HepG2 (cell line): ENCODE data around the gene TUBB3. TPM values are rescaled to one million over a fixed set of nuclear protein-coding genes. Genes with fewer than 3 reads are reported as not detected.
A peak's percentile ranks its signal among the peaks of the same experiment; 100 is the strongest.

Experiments
- CEBPG ChIP-seq: IDR thresholded peaks from 2 replicates; pipeline ENCODE4 v1.6.1; 2016
- EHMT2 ChIP-seq: fragments of 200-600 bp; sonication (generic); IDR thresholded peaks from 2 replicates; pipeline ENCODE4 v1.7.0; 2017; ENCODE audit warnings: antibody characterized with exemption, low read depth, low read length, borderline replicate concordance
- FOXJ3 ChIP-seq: sonication (generic); formaldehyde crosslinking; IDR thresholded peaks from 2 replicates; pipeline ENCODE4 v1.4.0; 2020; ENCODE audit warnings: missing genetic modification reagents, mild to moderate bottlenecking, borderline replicate concordance
- IKZF4 ChIP-seq: sonication (generic); formaldehyde crosslinking; IDR thresholded peaks from 2 replicates; pipeline ENCODE4 v1.5.1; 2020; ENCODE audit warnings: borderline replicate concordance, mild to moderate bottlenecking, low read depth, missing genetic modification reagents; ENCODE audit errors: not compliant biosample characterization
- MTF1 ChIP-seq: sonication (generic); formaldehyde crosslinking; IDR thresholded peaks from 2 replicates; pipeline ENCODE4 v1.5.0; 2020; ENCODE audit warnings: missing genetic modification reagents
- PRPF4 ChIP-seq: fragments of 200-400 bp; formaldehyde crosslinking; IDR thresholded peaks from 2 replicates; pipeline ENCODE4 v1.6.1; 2016; ENCODE audit warnings: low read length, low read depth; ENCODE audit not compliant: poor library complexity, severe bottlenecking
- RNF2 ChIP-seq: fragments of 450-650 bp; conservative IDR thresholded peaks from 2 replicates; pipeline ENCODE4 v1.6.1; 2016; ENCODE audit warnings: low read depth
- RNF219 ChIP-seq: sonication (generic); formaldehyde crosslinking; IDR thresholded peaks from 2 replicates; pipeline ENCODE4 v1.5.0; 2020; ENCODE audit warnings: mild to moderate bottlenecking, missing genetic modification reagents
- SIN3B ChIP-seq: fragments of 150-350 bp; IDR thresholded peaks from 2 replicates; pipeline ENCODE4 v1.6.1; 2014; ENCODE audit warnings: low read length
- SMAD9 ChIP-seq: sonication (generic); formaldehyde crosslinking; IDR thresholded peaks from 2 replicates; pipeline ENCODE4 v1.5.1; 2020; ENCODE audit warnings: mild to moderate bottlenecking, missing genetic modification reagents
- SPEN ChIP-seq: sonication (generic); formaldehyde crosslinking; IDR thresholded peaks from 2 replicates; pipeline ENCODE4 v1.5.1; 2020; ENCODE audit warnings: low read depth, mild to moderate bottlenecking, missing genetic modification reagents
- STAT6 ChIP-seq: sonication (generic); formaldehyde crosslinking; IDR thresholded peaks from 2 replicates; pipeline ENCODE4 v1.4.0; 2020; ENCODE audit warnings: missing genetic modification reagents, mild to moderate bottlenecking, borderline replicate concordance
- ZFP1 ChIP-seq: IDR thresholded peaks from 2 replicates; pipeline ENCODE4 v1.6.1; 2016
- ZFP62 ChIP-seq: sonication (generic); formaldehyde crosslinking; IDR thresholded peaks from 2 replicates; pipeline ENCODE4 v1.4.0; 2020; ENCODE audit warnings: missing genetic modification reagents
- ZNF12 ChIP-seq: sonication (generic); formaldehyde crosslinking; IDR thresholded peaks from 2 replicates; pipeline ENCODE4 v1.5.0; 2020; ENCODE audit warnings: missing genetic modification reagents
- ZNF343 ChIP-seq: sonication (generic); formaldehyde crosslinking; IDR thresholded peaks from 2 replicates; pipeline ENCODE4 v1.4.0; 2020; ENCODE audit warnings: mild to moderate bottlenecking, missing genetic modification reagents
- ZNF547 ChIP-seq: sonication (generic); formaldehyde crosslinking; IDR thresholded peaks from 2 replicates; pipeline ENCODE4 v1.5.1; 2020; ENCODE audit warnings: mild to moderate bottlenecking, missing genetic modification reagents
- ZNF576 ChIP-seq: sonication (generic); formaldehyde crosslinking; IDR thresholded peaks from 2 replicates; pipeline ENCODE4 v1.4.0; 2020; ENCODE audit warnings: mild to moderate bottlenecking, missing genetic modification reagents
- ZNF644 ChIP-seq: IDR thresholded peaks from 2 replicates; pipeline ENCODE4 v1.6.1; 2016; ENCODE audit warnings: low read depth
- ZNF720 ChIP-seq: sonication (generic); formaldehyde crosslinking; IDR thresholded peaks from 2 replicates; pipeline ENCODE4 v1.4.0; 2020; ENCODE audit warnings: missing genetic modification reagents
- ZNF746 ChIP-seq: sonication (generic); formaldehyde crosslinking; IDR thresholded peaks from 2 replicates; pipeline ENCODE4 v1.8.0; 2022; ENCODE audit warnings: mild to moderate bottlenecking, missing genetic modification reagents
- ZSCAN25 ChIP-seq: sonication (generic); formaldehyde crosslinking; IDR thresholded peaks from 2 replicates; pipeline ENCODE4 v1.8.0; 2022; ENCODE audit warnings: mild to moderate bottlenecking, missing genetic modification reagents
- polyA plus RNA-seq, 8 experiments: library from polyadenylated mRNA; depleted of rRNA in 3 of 8; stranded (reverse) in 7 of 8; unstranded in 1 of 8; fragments of >200 nt; fragmentation: Illumina TruSeq in 4 of 8; extraction: Trizol in 4 of 8; gene quantifications; 2 replicates each; pipeline versions ENCODE4 v1.2.1 to v1.2.3, GENCODE V29; 2011 to 2016; ENCODE audit warnings: low read depth in 4 of 8, missing spikeins in 1 of 8, mixed read lengths in 1 of 8; ENCODE audit not compliant: insufficient read depth in 1 of 8
- total RNA-seq, 5 experiments: library from RNA; depleted of rRNA; stranded (reverse); fragments of >200 nt; fragmentation: Illumina TruSeq; extraction: Trizol; gene quantifications; 2 replicates each; pipeline ENCODE4 v1.2.3, GENCODE V29; 2016; ENCODE audit warnings: low read depth in 1 of 5
- TF ChIP-seq, protein P1 (sequence below): sonication (generic); formaldehyde crosslinking; IDR thresholded peaks from 2 replicates; pipeline ENCODE4 v1.5.0; 2020; ENCODE audit warnings: mild to moderate bottlenecking, low read depth, missing genetic modification reagents, borderline replicate concordance
- TF ChIP-seq, protein P2 (sequence below): sonication (generic); formaldehyde crosslinking; IDR thresholded peaks from 2 replicates; pipeline ENCODE4 v1.5.0; 2020; ENCODE audit warnings: missing genetic modification reagents
- TF ChIP-seq, protein P3 (sequence below): IDR thresholded peaks from 2 replicates; pipeline ENCODE4 v1.6.1; 2016; ENCODE audit warnings: missing genetic modification reagents, missing compliant biosample characterization

The TUBB3 gene
- total and polyA plus RNA-seq, 2 of the 13 experiments (the other 11 are each of a cell fraction or from before 2014, with no cell fraction given): 110 to 185 TPM

DNA sequence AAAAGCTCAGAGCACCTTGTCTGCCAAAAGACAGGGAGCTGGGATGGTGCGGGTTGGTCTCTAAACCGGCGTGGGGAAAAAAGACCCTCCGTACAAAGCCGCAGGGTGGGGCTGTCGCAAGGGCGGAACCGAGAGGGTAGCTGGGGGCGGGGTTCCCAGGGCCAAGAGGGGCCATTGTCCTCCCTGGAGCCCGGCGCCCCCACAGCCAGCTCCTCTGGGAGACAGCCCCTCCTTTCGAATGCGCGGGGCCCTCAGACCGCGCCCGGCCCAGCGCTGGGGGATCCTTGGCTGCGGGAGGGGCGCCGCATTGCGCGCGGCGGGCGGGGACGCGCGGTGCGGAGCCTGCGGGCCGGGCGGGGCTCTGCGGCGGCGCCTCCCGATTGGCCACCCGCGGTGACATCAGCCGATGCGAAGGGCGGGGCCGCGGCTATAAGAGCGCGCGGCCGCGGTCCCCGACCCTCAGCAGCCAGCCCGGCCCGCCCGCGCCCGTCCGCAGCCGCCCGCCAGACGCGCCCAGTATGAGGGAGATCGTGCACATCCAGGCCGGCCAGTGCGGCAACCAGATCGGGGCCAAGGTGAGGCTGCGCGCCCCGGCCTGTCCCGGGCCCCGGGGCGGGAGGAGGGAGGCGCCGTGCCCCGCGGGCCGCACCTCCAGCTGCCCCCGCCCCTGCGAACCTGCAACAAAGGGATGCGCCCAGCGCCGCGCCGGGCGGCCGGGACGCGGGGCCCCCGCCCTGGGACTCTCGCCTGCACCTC, at the start of gene TUBB3 (continued):
- TF ChIP-seq MTF1 (CRISPR knock-in tag) (peak; percentile 36; the same call in 1 of the 2 replicates), ZNF343 (CRISPR knock-in tag) (no peak), RNF219 (CRISPR knock-in tag) (0 out of 2 replicates have a peak, but pooled peaks have one; percentile 11), ZFP1 (CRISPR knock-in tag) (0 out of 2 replicates have a peak, but pooled peaks have one; percentile 2), CEBPG (CRISPR knock-in tag) (no peak), ZNF12 (CRISPR knock-in tag) (no peak), EHMT2 (no peak), IKZF4 (CRISPR knock-in tag) (peak; percentile 35), ZNF644 (no peak), ZNF576 (no peak), SPEN (peak; percentile 24), SMAD9 (CRISPR knock-in tag) (no peak), RNF2 (peak; percentile 75; the same call in 1 of the 2 replicates), ZFP62 (no peak), FOXJ3 (CRISPR knock-in tag) (no peak), PRPF4 (no peak), ZNF746 (CRISPR knock-in tag) (peak; percentile 5; the same call in 1 of the 2 replicates), SIN3B (no peak), STAT6 (CRISPR knock-in tag) (no peak), ZNF720 (CRISPR knock-in tag) (no peak), ZSCAN25 (CRISPR knock-in tag) (peak; percentile 18), ZNF547 (CRISPR knock-in tag) (no peak; the same call in 1 of the 2 replicates)
- TF ChIP-seq, protein P1, sequence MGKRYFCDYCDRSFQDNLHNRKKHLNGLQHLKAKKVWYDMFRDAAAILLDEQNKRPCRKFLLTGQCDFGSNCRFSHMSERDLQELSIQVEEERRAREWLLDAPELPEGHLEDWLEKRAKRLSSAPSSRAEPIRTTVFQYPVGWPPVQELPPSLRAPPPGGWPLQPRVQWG (CRISPR knock-in tag): no peak
- TF ChIP-seq, protein P2, sequence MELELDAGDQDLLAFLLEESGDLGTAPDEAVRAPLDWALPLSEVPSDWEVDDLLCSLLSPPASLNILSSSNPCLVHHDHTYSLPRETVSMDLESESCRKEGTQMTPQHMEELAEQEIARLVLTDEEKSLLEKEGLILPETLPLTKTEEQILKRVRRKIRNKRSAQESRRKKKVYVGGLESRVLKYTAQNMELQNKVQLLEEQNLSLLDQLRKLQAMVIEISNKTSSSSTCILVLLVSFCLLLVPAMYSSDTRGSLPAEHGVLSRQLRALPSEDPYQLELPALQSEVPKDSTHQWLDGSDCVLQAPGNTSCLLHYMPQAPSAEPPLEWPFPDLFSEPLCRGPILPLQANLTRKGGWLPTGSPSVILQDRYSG: no peak
- TF ChIP-seq, protein P3, sequence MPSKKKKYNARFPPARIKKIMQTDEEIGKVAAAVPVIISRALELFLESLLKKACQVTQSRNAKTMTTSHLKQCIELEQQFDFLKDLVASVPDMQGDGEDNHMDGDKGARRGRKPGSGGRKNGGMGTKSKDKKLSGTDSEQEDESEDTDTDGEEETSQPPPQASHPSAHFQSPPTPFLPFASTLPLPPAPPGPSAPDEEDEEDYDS: peak; percentile 91
